K562 (cell line): Measurements from ENCODE around the gene SAMD11. TPM values are rescaled to one million over a fixed set of nuclear protein-coding genes. Genes with fewer than 3 reads are reported as not detected.

Source experiments
- ATAC-seq: fragments of 200-7000 bp; cut with Tn5 transposase; 3 replicates; pipeline ENCODE4 v1.9.1; 2020; ENCODE audit warnings: moderate library complexity
- BruUV-seq: library from RNA; stranded (reverse); fragments of 400-500 nt; replicated peaks from 2 replicates; lab custom pipeline; 2021; lab: Mats Ljungman, UMichigan
- CTCF ChIA-PET: fragments of 300-600 bp; formaldehyde crosslinking; extraction: SDS; loops from one replicate; lab custom pipeline; 2021; ENCODE audit warnings: low intra/inter-chr PET ratio; lab: Yijun Ruan, JAX
- POLR2A ChIA-PET: fragments of 300-600, 350-650 bp; sonication (Branson Sonifier 250); formaldehyde crosslinking; extraction: SDS; loops from one replicate; lab custom pipeline; 2021; ENCODE audit warnings: antibody characterized with exemption, inconsistent platforms; lab: Yijun Ruan, JAX
- DNase-seq, 4 experiments: peaks; one replicate each; pipeline versions ENCODE4 v3.0.0 to v3.0.0-alpha.2; 2011 to 2018; ENCODE audit warnings: low spot score in 3 of 4, mixed read lengths in 3 of 4; ENCODE audit errors: extremely low read depth in 1 of 4
- FAIRE-seq: peaks from 2 replicates; lab custom pipeline; 2011; peaks lifted over from hg19 to GRCh38; lab: Jason Lieb, UNC
- H2AFZ ChIP-seq: 2 replicates; pipeline ENCODE4 v1.6.0; 2011; ENCODE audit warnings: low read depth, low read length, control low read depth, inconsistent platforms
- H3K27ac ChIP-seq: fragments of 200-600 bp; 3 replicates; pipeline ENCODE4 v1.8.0; 2011; ENCODE audit warnings: low read depth, mild to moderate bottlenecking, control low read depth, inconsistent platforms, low read length, moderate library complexity, mixed read lengths; ENCODE audit errors: extremely low read depth
- H3K27me3 ChIP-seq, 2 experiments: fragments of 300-600 bp in 1 of 2; 2 replicates in 1 of 2; 3 replicates in 1 of 2; pipeline versions ENCODE4 v1.6.0 to v1.8.0; 2011; ENCODE audit warnings: inconsistent platforms in 2 of 2, low read length in 2 of 2, mild to moderate bottlenecking in 1 of 2, mixed read lengths in 1 of 2, moderate library complexity in 1 of 2; ENCODE audit not compliant: control insufficient read depth in 2 of 2, insufficient read depth in 2 of 2
- H3K36me3 ChIP-seq: fragments of 300-600 bp; 3 replicates; pipeline ENCODE4 v1.8.0; 2011; ENCODE audit warnings: mild to moderate bottlenecking, low read length, inconsistent platforms; ENCODE audit not compliant: control insufficient read depth, insufficient read depth
- H3K4me1 ChIP-seq, 2 experiments: fragments of 200-600 bp in 1 of 2; replicated peaks in 1 of 2; 2 replicates in 1 of 2; 3 replicates in 1 of 2; pipeline versions ENCODE4 v1.5.1 to v1.8.0; 2011; ENCODE audit warnings: inconsistent platforms in 2 of 2, low read length in 2 of 2, mild to moderate bottlenecking in 1 of 2, mixed read lengths in 1 of 2, moderate library complexity in 1 of 2; ENCODE audit not compliant: control insufficient read depth in 2 of 2, insufficient read depth in 2 of 2
- H3K4me2 ChIP-seq: 2 replicates; pipeline ENCODE4 v1.6.1; 2011; ENCODE audit warnings: low read length, control low read depth, inconsistent platforms, mixed read lengths; ENCODE audit not compliant: insufficient read depth
- H3K4me3 ChIP-seq: fragments of 200-600 bp; sonication (generic), shearing (Covaris generic); 2 replicates; pipeline ENCODE4 v1.5.1; 2016; ENCODE audit warnings: control low read depth, inconsistent platforms
- H3K79me2 ChIP-seq: fragments of 200-600 bp; 3 replicates; pipeline ENCODE4 v1.8.0; 2011; ENCODE audit warnings: low read length, inconsistent platforms; ENCODE audit not compliant: control insufficient read depth, insufficient read depth
- H3K9ac ChIP-seq, 2 experiments: 2 replicates each; pipeline versions ENCODE4 v1.6.0 to v1.6.1; 2011; ENCODE audit warnings: low read depth in 2 of 2, low read length in 2 of 2, control low read depth in 1 of 2, inconsistent platforms in 1 of 2, mild to moderate bottlenecking in 1 of 2, mixed read lengths in 1 of 2; ENCODE audit not compliant: insufficient read depth in 1 of 2
- H3K9me1 ChIP-seq: one replicate; pipeline ENCODE4 v1.6.0; 2011; ENCODE audit warnings: inconsistent platforms, mild to moderate bottlenecking, low read length, moderate library complexity; ENCODE audit not compliant: control insufficient read depth, insufficient read depth
- H3K9me3 ChIP-seq: replicated peaks from 2 replicates; pipeline ENCODE4 v1.5.1; 2011; ENCODE audit warnings: low read depth, low read length, inconsistent platforms; ENCODE audit not compliant: control insufficient read depth, insufficient read depth
- H4K20me1 ChIP-seq: replicated peaks from 2 replicates; pipeline ENCODE4 v1.6.1; 2011; ENCODE audit warnings: low read length, inconsistent platforms, mixed read lengths; ENCODE audit not compliant: control insufficient read depth, insufficient read depth
- CAMTA2 ChIP-seq: fragments of 250-450 bp; sonication (Bioruptor Pico); conservative IDR thresholded peaks from 2 replicates; pipeline ENCODE4 v1.5.1; 2022
- DIDO1 ChIP-seq: fragments of 450-650 bp; IDR thresholded peaks from 2 replicates; pipeline ENCODE4 v1.6.1; 2016; ENCODE audit warnings: low read depth, missing biosample characterization, missing genetic modification characterization
- FOXA1 ChIP-seq: fragments of 450-650 bp; IDR thresholded peaks from 2 replicates; pipeline ENCODE4 v1.6.1; 2016; ENCODE audit warnings: mild to moderate bottlenecking, borderline replicate concordance
- GABPB2 ChIP-seq: fragments of 250-450 bp; sonication (Bioruptor Pico); conservative IDR thresholded peaks from 2 replicates; pipeline ENCODE4 v1.5.1; 2021; ENCODE audit warnings: mild to moderate bottlenecking
- HSF4 ChIP-seq: fragments of 250-450 bp; sonication (Bioruptor Pico); IDR thresholded peaks from 2 replicates; pipeline ENCODE4 v2.1.2; 2022; ENCODE audit warnings: mild to moderate bottlenecking, moderate library complexity, borderline replicate concordance
- JUND ChIP-seq, 2 experiments: IDR thresholded peaks; 2 replicates in 1 of 2; 3 replicates in 1 of 2; pipeline ENCODE4 v1.6.1; 2011; ENCODE audit warnings: borderline replicate concordance in 2 of 2, low read depth in 2 of 2, low read length in 2 of 2, improper control_type of control experiment in 1 of 2, missing biosample characterization in 1 of 2, missing genetic modification characterization in 1 of 2, missing genetic modification reagents in 1 of 2
- MAFF ChIP-seq: IDR thresholded peaks from 2 replicates; pipeline ENCODE4 v1.6.1; 2012; ENCODE audit warnings: low read length, improper control_type of control experiment
- NCOR1 ChIP-seq: fragments of 450-650 bp; IDR thresholded peaks from 2 replicates; pipeline ENCODE4 v1.6.1; 2016; ENCODE audit warnings: mild to moderate bottlenecking, moderate library complexity
- RBM15 ChIP-seq: fragments of 200-400 bp; formaldehyde crosslinking; IDR thresholded peaks from 2 replicates; pipeline ENCODE4 v1.6.1; 2018; ENCODE audit warnings: mild to moderate bottlenecking, low read length, moderate library complexity; ENCODE audit not compliant: insufficient read depth
- RBM34 ChIP-seq: fragments of 200-400 bp; formaldehyde crosslinking; IDR thresholded peaks from 2 replicates; pipeline ENCODE4 v1.6.1; 2018; ENCODE audit warnings: low read length, borderline replicate concordance; ENCODE audit not compliant: insufficient read depth
- YY1 ChIP-seq, 3 experiments: IDR thresholded peaks; 2 replicates each; pipeline ENCODE4 v1.6.1; 2011; ENCODE audit warnings: low read length in 2 of 3, mild to moderate bottlenecking in 2 of 3, moderate library complexity in 2 of 3, borderline replicate concordance in 1 of 3, control low read depth in 1 of 3, low read depth in 1 of 3; ENCODE audit not compliant: insufficient read depth in 3 of 3, insufficient replicate concordance in 2 of 3, control insufficient read depth in 1 of 3, insufficient read length in 1 of 3; ENCODE audit errors: extremely low read depth in 1 of 3
- ZFP30 ChIP-seq: fragments of 250-450 bp; sonication (Bioruptor Pico); IDR thresholded peaks from 2 replicates; pipeline ENCODE4 v1.8.0; 2022; ENCODE audit warnings: moderate library complexity, mild to moderate bottlenecking, inconsistent platforms, borderline replicate concordance
- ZNF644 ChIP-seq: fragments of 200-800 bp; sonication (Bioruptor generic); IDR thresholded peaks from 2 replicates; pipeline ENCODE4 v1.6.1; 2016; ENCODE audit warnings: low read depth, missing genetic modification characterization, missing compliant biosample characterization
- WGBS: fragments of 100-300 bp; shearing (Covaris generic); methylation state at CpG from one replicate; pipeline ENCODE4 v1.1.6; 2016; ENCODE audit warnings: low coverage, mixed read lengths; ENCODE audit not compliant: insufficient coverage; ENCODE audit errors: missing lambda C conversion rate; 5-methylcytosine and 5-hydroxymethylcytosine counted together
- in situ Hi-C: fragments of 300-500 bp; cut with MboI; formaldehyde crosslinking; loops from 4 replicates; pipeline ENCODE4 v1.15.0; 2018; ENCODE audit warnings: inconsistent platforms, mixed read lengths
- intact Hi-C: fragments of 100-400 bp; cut with micrococcal nuclease; formaldehyde crosslinking; loops from 2 replicates; pipeline ENCODE4 v1.14.2; 2022
- polyA plus RNA-seq, 8 experiments: library from polyadenylated mRNA; depleted of rRNA in 4 of 8; stranded (reverse) in 5 of 8; unstranded in 3 of 8; fragments of >200 nt; fragmentation: Nextera tagmentation in 2 of 8; fragmentation: Illumina TruSeq in 1 of 8; extraction: Ambion mirVana in 2 of 8; extraction: Trizol in 1 of 8; gene quantifications; 2 replicates each; pipeline versions ENCODE4 v1.2.1 to v1.2.3, GENCODE V29; 2011 to 2014; ENCODE audit warnings: inconsistent platforms in 1 of 8, missing spikeins in 1 of 8
- total RNA-seq, 7 experiments: library from RNA; depleted of rRNA in 6 of 7; stranded (reverse); fragments of >200 nt in 6 of 7; fragmentation: Illumina TruSeq in 2 of 7; extraction: Trizol in 2 of 7; gene quantifications; 2 replicates each; pipeline versions ENCODE4 v1.2.1 to v1.2.3, GENCODE V29; 2011 to 2021; ENCODE audit warnings: low replicate concordance in 1 of 7
- TF ChIP-seq, protein P1 (sequence below): fragments of 450-650 bp; IDR thresholded peaks from 2 replicates; pipeline ENCODE4 v1.6.1; 2017; ENCODE audit warnings: antibody characterized with exemption
- TF ChIP-seq, protein P2 (sequence below): fragments of 450-650 bp; formaldehyde crosslinking; IDR thresholded peaks from 2 replicates; pipeline ENCODE4 v1.4.0; 2020; ENCODE audit warnings: mild to moderate bottlenecking, moderate library complexity

The SAMD11 gene
- total and polyA plus RNA-seq, 9 of the 15 experiments (the other 6 are each of a cell fraction or from before 2014, with no cell fraction given), result 0.07 to 0.82 (median 0.11) TPM; not detected in 2

DNA sequence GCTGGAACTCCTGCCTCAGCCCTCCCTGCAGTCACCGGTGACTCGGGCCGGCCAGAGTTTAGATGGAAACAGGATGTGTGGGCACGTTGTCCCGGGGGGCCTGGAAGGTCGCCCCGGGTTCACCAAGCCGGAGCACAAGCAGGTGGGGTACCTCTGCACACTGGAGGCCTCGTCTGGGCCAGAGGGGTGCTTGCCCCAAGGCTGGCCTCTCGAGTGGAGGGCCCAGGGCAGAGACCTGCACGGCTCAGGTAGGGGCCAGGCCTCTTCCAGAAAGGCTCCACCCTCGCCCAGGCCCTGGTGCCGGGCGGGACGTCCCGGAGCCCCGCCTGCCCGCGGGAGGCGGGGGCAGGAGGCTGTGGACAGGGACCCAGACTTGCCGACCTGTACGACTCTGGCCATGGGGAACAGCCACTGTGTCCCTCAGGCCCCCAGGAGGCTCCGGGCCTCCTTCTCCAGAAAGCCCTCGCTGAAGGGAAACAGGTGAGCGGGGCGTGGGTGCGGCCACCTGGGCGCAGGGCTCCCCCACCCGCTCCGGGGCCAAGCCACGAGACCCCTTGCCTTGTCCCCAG, 42.5 kb downstream of the SAMD11 start, which contains the start of gene PLEKHN1 (continued):
- TF ChIP-seq ZFP30 (CRISPR knock-in tag) (no peak), ZNF644 (tag) (no peak), JUND (IDR thresholded peaks at IDR 0.05; ENCODE audit: borderline replicate concordance, low read depth, low read length) (peak; percentile 16; the same call in 1 of the 2 replicates), JUND (tag; IDR thresholded peaks at IDR 0.05; ENCODE audit: borderline replicate concordance, low read depth, low read length) (no peak), CAMTA2 (no peak), RBM34 (no peak), HSF4 (CRISPR knock-in tag) (no peak), YY1 (IDR thresholded peaks at IDR 0.05; ENCODE audit: borderline replicate concordance in 1 of 3, control insufficient read depth in 1 of 3, extremely low read depth in 1 of 3, insufficient read depth in 3 of 3, insufficient read length in 1 of 3, insufficient replicate concordance in 2 of 3, low read depth in 1 of 3, low read length in 2 of 3) (no peak), MAFF (no peak), FOXA1 (no peak)

DNA sequence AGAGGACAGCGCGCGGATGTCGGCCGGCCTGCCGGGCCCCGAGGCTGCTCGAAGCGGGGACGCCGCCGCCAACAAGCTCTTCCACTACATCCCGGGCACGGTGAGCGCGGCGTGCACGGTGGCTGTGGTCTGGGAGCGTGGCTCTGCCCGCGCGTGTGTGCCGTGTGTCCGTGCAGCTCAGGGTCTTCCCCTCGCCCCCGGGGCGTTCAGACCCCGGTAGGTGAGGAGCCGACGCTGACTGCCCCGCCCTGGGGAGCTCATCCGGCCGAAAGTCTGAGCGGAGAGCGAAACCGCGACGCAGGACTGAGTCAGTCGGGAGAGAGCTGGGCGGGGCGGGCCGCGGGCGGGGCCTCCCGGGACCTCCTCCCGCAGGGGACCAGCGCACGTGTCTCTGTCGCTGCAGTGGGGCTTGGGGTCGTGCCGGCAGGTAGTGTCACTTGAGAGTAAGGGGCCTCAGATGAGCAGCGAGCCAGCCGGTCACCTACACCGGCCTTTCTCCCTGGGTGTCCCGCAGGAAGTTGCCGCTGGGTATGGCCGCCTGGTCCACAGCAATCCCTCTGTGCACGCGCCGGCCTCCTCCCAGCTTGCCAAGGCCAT, 43.1 kb downstream of the SAMD11 start:
- FAIRE-seq, result peak; percentile 92
- 4% methylated on average over 57 of the region's 60 CpGs for WGBS
- H3K9me1 ChIP-seq, result no peaks in the 10 kb centered on the region
- peaks cover 14 to 73% of the 10 kb centered on the region in 2 experiments; a peak in 4 of 5 replicates for H3K4me1 ChIP-seq
- peak overlapping the region; percentile 64 to 90 for H3K9ac ChIP-seq
- no peaks in the 10 kb centered on the region for H4K20me1 ChIP-seq
- H3K27me3 ChIP-seq, result peaks cover 0 to 4% of the 10 kb centered on the region in 2 experiments; a peak in 2 of 5 replicates
- ChIA-PET POLR2A (interaction anchor here (0.5 to 1.8 kb wide), 11 partner anchors 9 to 188 kb away, joined by 3 to 10 read pairs (median 3); no protein-coding TSS in a partner anchor), CTCF (no interaction called here)
- peak overlapping the region; percentile 71 for H3K27ac ChIP-seq
- in situ Hi-C loops (no loop called here), intact Hi-C loops (no loop called here)
- peak overlapping the region; percentile 98 for H2AFZ ChIP-seq
- DNase-seq, result peak; percentile 90 to 92 (median 92)
- H3K9me3 ChIP-seq, result peaks cover 6% of the 10 kb centered on the region
- peaks cover under 1% of the 10 kb centered on the region; the same call in 1 of the 3 replicates for H3K79me2 ChIP-seq
- H3K36me3 ChIP-seq, result peaks cover 37% of the 10 kb centered on the region; the same call in 2 of the 3 replicates
- no TSS peak for BruUV-seq
- ATAC-seq, result peak; percentile 96
- peak overlapping the region; percentile 54 for H3K4me3 ChIP-seq
- H3K4me2 ChIP-seq, result peak overlapping the region; percentile 94
- TF ChIP-seq, protein P1, sequence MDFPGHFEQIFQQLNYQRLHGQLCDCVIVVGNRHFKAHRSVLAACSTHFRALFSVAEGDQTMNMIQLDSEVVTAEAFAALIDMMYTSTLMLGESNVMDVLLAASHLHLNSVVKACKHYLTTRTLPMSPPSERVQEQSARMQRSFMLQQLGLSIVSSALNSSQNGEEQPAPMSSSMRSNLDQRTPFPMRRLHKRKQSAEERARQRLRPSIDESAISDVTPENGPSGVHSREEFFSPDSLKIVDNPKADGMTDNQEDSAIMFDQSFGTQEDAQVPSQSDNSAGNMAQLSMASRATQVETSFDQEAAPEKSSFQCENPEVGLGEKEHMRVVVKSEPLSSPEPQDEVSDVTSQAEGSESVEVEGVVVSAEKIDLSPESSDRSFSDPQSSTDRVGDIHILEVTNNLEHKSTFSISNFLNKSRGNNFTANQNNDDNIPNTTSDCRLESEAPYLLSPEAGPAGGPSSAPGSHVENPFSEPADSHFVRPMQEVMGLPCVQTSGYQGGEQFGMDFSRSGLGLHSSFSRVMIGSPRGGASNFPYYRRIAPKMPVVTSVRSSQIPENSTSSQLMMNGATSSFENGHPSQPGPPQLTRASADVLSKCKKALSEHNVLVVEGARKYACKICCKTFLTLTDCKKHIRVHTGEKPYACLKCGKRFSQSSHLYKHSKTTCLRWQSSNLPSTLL, result no peak
- TF ChIP-seq RBM15, result no peak
- no peak for TF ChIP-seq DIDO1 (tag)
- TF ChIP-seq NCOR1, result no peak
- no peak for TF ChIP-seq GABPB2
- TF ChIP-seq, protein P2, sequence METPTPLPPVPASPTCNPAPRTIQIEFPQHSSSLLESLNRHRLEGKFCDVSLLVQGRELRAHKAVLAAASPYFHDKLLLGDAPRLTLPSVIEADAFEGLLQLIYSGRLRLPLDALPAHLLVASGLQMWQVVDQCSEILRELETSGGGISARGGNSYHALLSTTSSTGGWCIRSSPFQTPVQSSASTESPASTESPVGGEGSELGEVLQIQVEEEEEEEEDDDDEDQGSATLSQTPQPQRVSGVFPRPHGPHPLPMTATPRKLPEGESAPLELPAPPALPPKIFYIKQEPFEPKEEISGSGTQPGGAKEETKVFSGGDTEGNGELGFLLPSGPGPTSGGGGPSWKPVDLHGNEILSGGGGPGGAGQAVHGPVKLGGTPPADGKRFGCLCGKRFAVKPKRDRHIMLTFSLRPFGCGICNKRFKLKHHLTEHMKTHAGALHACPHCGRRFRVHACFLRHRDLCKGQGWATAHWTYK (CRISPR knock-in tag), result peak; percentile 69; the same call in 1 of the 2 replicates
